SK-N-MC (cell line): ENCODE data around the gene SEMA3D.
"Not testable (repeated sequence)": the region's sequence is repeated elsewhere in the genome, so short reads cannot be mapped to it uniquely, and the experiment has no call there.

Experiments
- EZH2 ChIP-seq: fragments of 200-600 bp; sonication (generic); IDR thresholded peaks from one replicate; pipeline ENCODE4 v1.6.1; 2017; ENCODE audit warnings: antibody characterized with exemption
- FOXP2 ChIP-seq: optimal IDR thresholded peaks from 2 replicates; pipeline ENCODE3; 2011; ENCODE audit warnings: mild to moderate bottlenecking, moderate library complexity; ENCODE audit not compliant: insufficient read depth; ENCODE audit errors: extremely low read length, control extremely low read depth
- POLR2AphosphoS5 ChIP-seq: IDR thresholded peaks from 2 replicates; pipeline ENCODE4 v1.6.1; 2012; ENCODE audit warnings: mild to moderate bottlenecking, low read depth, low read length, borderline replicate concordance

DNA sequence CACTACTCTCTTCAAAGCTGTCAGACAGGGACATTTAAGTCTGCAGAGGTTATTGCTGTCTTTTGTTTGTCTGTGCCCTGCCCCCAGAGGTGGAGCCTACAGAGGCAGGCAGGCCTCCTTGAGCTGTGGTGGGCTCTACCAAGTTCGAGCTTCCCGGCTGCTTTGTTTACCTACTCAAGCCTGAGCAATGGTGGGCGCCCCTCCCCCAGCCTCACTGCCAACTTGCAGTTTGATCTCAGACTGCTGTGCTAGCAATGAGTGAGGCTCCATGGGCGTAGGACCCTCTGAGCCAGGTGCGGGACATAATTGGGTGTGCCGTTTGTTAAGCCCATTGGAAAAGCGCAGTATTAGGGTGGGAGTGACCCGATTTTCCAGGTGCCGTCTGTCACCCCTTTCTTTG lies 193.9 kb downstream of the SEMA3D start:
- not testable (repeated sequence) for TF ChIP-seq POLR2AphosphoS5, EZH2, FOXP2
